Neuron (in vitro differentiated cells): ENCODE results near the gene CENPE.
A peak's percentile ranks its signal among the peaks of the same experiment; 100 is the strongest.
"Not testable (repeated sequence)": the region's sequence is repeated elsewhere in the genome, so short reads cannot be mapped to it uniquely, and the experiment has no call there.

Experiments
- H2AFZ ChIP-seq: one replicate; pipeline ENCODE4 v1.6.1; 2013; ENCODE audit warnings: low read depth, mild to moderate bottlenecking, inconsistent platforms, low read length, moderate library complexity
- H3K27me3 ChIP-seq: one replicate; pipeline ENCODE4 v1.6.1; 2013; ENCODE audit warnings: low read length; ENCODE audit not compliant: insufficient read depth
- H3K36me3 ChIP-seq: one replicate; pipeline ENCODE4 v1.6.1; 2013; ENCODE audit warnings: low read length; ENCODE audit not compliant: insufficient read depth
- H3K4me1 ChIP-seq: one replicate; pipeline ENCODE4 v1.6.1; 2013; ENCODE audit warnings: low read length; ENCODE audit not compliant: insufficient read depth
- H3K4me3 ChIP-seq: 2 replicates; pipeline ENCODE4 v1.5.1; 2013; ENCODE audit warnings: mild to moderate bottlenecking, low read length, moderate library complexity
- H3K9me3 ChIP-seq: one replicate; pipeline ENCODE4 v1.6.1; 2013; ENCODE audit warnings: low read length

The CENPE gene

GRCh38 chr4:103198111-103198765 is at the start of gene CENPE:
Gene CENPE, minus strand, starts transcription at chr4:103198343. Its CDS starts 24 bp downstream, at chr4:103198319.
- Histone ChIP-seq H3K27me3 (no peaks in the 10 kb centered on the region), H3K4me1 (peaks cover 16% of the 10 kb centered on the region), H3K4me3 (peak within 1 kb of the TSS; percentile 76), H3K9me3 (no peaks in the 10 kb centered on the region), H2AFZ (peak within 1 kb of the TSS; percentile 75), H3K36me3 (peaks cover 32% of the 10 kb centered on the region)

GRCh38 chr4:103244251-103244650 is 46.1 kb upstream of the CENPE start:
- no peaks in the 10 kb centered on the region for H3K27me3 ChIP-seq
- H3K36me3 ChIP-seq = no peaks in the 10 kb centered on the region
- no peak overlapping the region for H2AFZ ChIP-seq
- no peak overlapping the region for H3K4me3 ChIP-seq
- no peaks in the 10 kb centered on the region for H3K4me1 ChIP-seq
- no peaks in the 10 kb centered on the region for H3K9me3 ChIP-seq

- H3K9me3 ChIP-seq, H2AFZ ChIP-seq, H3K4me1 ChIP-seq, H3K36me3 ChIP-seq, H3K27me3 ChIP-seq, H3K4me3 ChIP-seq: not testable (repeated sequence)
These were observed 32.8 kb upstream of the CENPE start for GRCh38 chr4:103230938-103231337.

GRCh38 chr4:103223556-103223955 is 25.4 kb upstream of the CENPE start:
- not testable (repeated sequence) for H3K27me3 ChIP-seq, H3K4me3 ChIP-seq, H2AFZ ChIP-seq, H3K36me3 ChIP-seq, H3K9me3 ChIP-seq, H3K4me1 ChIP-seq

- Histone ChIP-seq H3K9me3 (no peaks in the 10 kb centered on the region), H3K27me3 (no peaks in the 10 kb centered on the region), H2AFZ (peak overlapping the region; percentile 71), H3K4me3 (no peak overlapping the region), H3K4me1 (no peaks in the 10 kb centered on the region), H3K36me3 (no peaks in the 10 kb centered on the region)
These were observed 9.5 kb upstream of the CENPE start for GRCh38 chr4:103207673-103208072.

- H3K4me1 ChIP-seq = no peaks in the 10 kb centered on the region
- no peaks in the 10 kb centered on the region for H3K9me3 ChIP-seq
- H3K4me3 ChIP-seq = no peak overlapping the region
- no peaks in the 10 kb centered on the region for H3K36me3 ChIP-seq
- H3K27me3 ChIP-seq = no peaks in the 10 kb centered on the region
- H2AFZ ChIP-seq = no peak overlapping the region
These were observed 6.0 kb upstream of the CENPE start for GRCh38 chr4:103204111-103204510.

GRCh38 chr4:103201724-103202123 is 3.6 kb upstream of the CENPE start:
- peaks cover 10% of the 10 kb centered on the region for H3K4me1 ChIP-seq
- no peaks in the 10 kb centered on the region for H3K36me3 ChIP-seq
- H3K4me3 ChIP-seq = no peak overlapping the region
- no peaks in the 10 kb centered on the region for H3K27me3 ChIP-seq
- H3K9me3 ChIP-seq = no peaks in the 10 kb centered on the region
- no peak overlapping the region for H2AFZ ChIP-seq

- H3K4me1 ChIP-seq = peaks cover 14% of the 10 kb centered on the region
- H3K27me3 ChIP-seq = no peaks in the 10 kb centered on the region
- no peak overlapping the region for H2AFZ ChIP-seq
- no peaks in the 10 kb centered on the region for H3K9me3 ChIP-seq
- peaks cover 4% of the 10 kb centered on the region for H3K36me3 ChIP-seq
- no peak overlapping the region for H3K4me3 ChIP-seq
These were observed 3.1 kb upstream of the CENPE start for GRCh38 chr4:103201253-103201652.

GRCh38 chr4:103199009-103199408 is 866 bp upstream of the CENPE start:
- H3K27me3 ChIP-seq = no peaks in the 10 kb centered on the region
- H3K36me3 ChIP-seq = peaks cover 25% of the 10 kb centered on the region
- H2AFZ ChIP-seq = peak overlapping the region; percentile 75
- H3K9me3 ChIP-seq = no peaks in the 10 kb centered on the region
- peaks cover 16% of the 10 kb centered on the region for H3K4me1 ChIP-seq
- no peak overlapping the region for H3K4me3 ChIP-seq

- Histone ChIP-seq H3K36me3 (peaks cover 35% of the 10 kb centered on the region), H3K9me3 (no peaks in the 10 kb centered on the region), H2AFZ (peak overlapping the region; percentile 75), H3K4me3 (peak overlapping the region; percentile 76), H3K4me1 (peaks cover 16% of the 10 kb centered on the region), H3K27me3 (no peaks in the 10 kb centered on the region)
These were observed 405 bp downstream of the CENPE start for GRCh38 chr4:103197765-103198110.

GRCh38 chr4:103193457-103193856 is 4.7 kb downstream of the CENPE start:
- H3K4me3 ChIP-seq = no peak overlapping the region
- H3K36me3 ChIP-seq = peaks cover 46% of the 10 kb centered on the region
- peaks cover 13% of the 10 kb centered on the region for H3K4me1 ChIP-seq
- peaks cover 2% of the 10 kb centered on the region for H3K9me3 ChIP-seq
- no peak overlapping the region for H2AFZ ChIP-seq
- no peaks in the 10 kb centered on the region for H3K27me3 ChIP-seq

- Histone ChIP-seq H3K4me3 (no peak overlapping the region), H3K27me3 (no peaks in the 10 kb centered on the region), H3K36me3 (peaks cover 57% of the 10 kb centered on the region), H3K9me3 (peaks cover 21% of the 10 kb centered on the region), H2AFZ (no peak overlapping the region), H3K4me1 (no peaks in the 10 kb centered on the region)
These were observed 27.1 kb downstream of the CENPE start for GRCh38 chr4:103171006-103171405.

GRCh38 chr4:103169750-103170149 is 28.4 kb downstream of the CENPE start:
- not testable (repeated sequence) for H3K4me3 ChIP-seq, H3K4me1 ChIP-seq, H3K27me3 ChIP-seq, H2AFZ ChIP-seq
- H3K9me3 ChIP-seq = peaks cover 21% of the 10 kb centered on the region
- H3K36me3 ChIP-seq = peaks cover 53% of the 10 kb centered on the region

GRCh38 chr4:103168993-103169392 is 29.1 kb downstream of the CENPE start:
- Histone ChIP-seq H3K4me1 (no peaks in the 10 kb centered on the region), H3K27me3 (no peaks in the 10 kb centered on the region), H3K36me3 (peaks cover 50% of the 10 kb centered on the region), H3K9me3 (peaks cover 21% of the 10 kb centered on the region), H2AFZ (no peak overlapping the region), H3K4me3 (no peak overlapping the region)
